ENCODE data around the gene TP53TG5. TPM values are rescaled to one million over a fixed set of nuclear protein-coding genes. Genes with fewer than 3 reads are reported as not detected.

TP53TG5 gene
- total RNA-seq, 1 experiment from 2014 or later: not detected

DNA sequence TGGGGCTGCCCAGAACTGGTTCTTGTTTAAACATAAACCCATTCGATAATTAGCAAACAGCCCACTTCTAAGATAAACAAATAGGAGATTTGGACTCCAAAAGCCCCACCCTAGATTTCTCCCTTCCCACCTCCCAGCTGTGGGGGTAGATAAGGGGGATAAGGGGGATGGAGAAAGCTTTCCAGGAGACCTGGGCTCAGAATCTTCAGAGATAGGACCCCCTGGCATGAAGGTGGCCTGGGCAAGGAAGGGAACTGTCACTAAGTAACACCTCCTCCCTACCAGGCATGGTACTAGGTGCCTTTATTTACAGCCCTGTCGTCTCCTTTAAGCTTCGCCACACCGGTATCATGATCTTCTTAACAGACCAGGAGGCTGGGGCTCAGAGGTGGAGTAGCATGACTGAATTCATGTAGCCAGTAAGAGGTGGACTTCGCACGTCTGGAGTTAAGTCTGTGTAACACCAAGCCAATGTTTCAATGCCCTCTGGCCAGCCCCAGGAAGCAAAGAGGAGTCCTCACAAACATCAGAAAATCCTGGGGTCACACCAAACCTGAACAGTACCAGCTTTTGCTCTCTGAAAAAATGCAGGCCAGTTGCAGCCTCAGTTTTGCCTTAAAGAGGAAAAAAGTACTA, 34.5 kb downstream of the TP53TG5 start:
- H3F3A ChIP-seq (ENCODE audit: low read length, unreplicated experiment): peaks cover 15% of the 10 kb centered on the region
- peak; percentile 0; the same call in 1 of the 2 replicates for ATAC-seq
- no peaks in the 10 kb centered on the region for H3K9me2 ChIP-seq (replicated peaks; ENCODE audit: low read length)
- peaks cover 86% of the 10 kb centered on the region for H3K4me1 ChIP-seq (ENCODE audit: insufficient read depth, low read length)
- H3K27ac ChIP-seq (ENCODE audit: low read length): peak overlapping the region; percentile 95
- DNase-seq: peak; percentile 71
- intact Hi-C loops (cut with micrococcal nuclease): loop anchor here (1.0 to 10.0 kb wide), 2 partner anchors 7 to 431 kb away; no protein-coding TSS in a partner anchor
- no peaks in the 10 kb centered on the region for H3K27me3 ChIP-seq (ENCODE audit: low read length)
- CTCF ChIA-PET: interaction anchor here (1.4 to 2.0 kb wide), 2 partner anchors 19 to 21 kb away, joined by 8 to 14 read pairs; partner anchors contain the start of gene SYS1
- no peak overlapping the region for H2AFZ ChIP-seq (ENCODE audit: low read length)
- peak overlapping the region; percentile 61 for H3K4me3 ChIP-seq (ENCODE audit: low read length)
- peaks cover 93% of the 10 kb centered on the region for H3K79me2 ChIP-seq (ENCODE audit: low read length)
- H3K4me2 ChIP-seq (ENCODE audit: low read length): peak overlapping the region; percentile 98
- POLR2A ChIA-PET (ENCODE audit: unreplicated experiment): interaction anchor here (0.7 to 1.0 kb wide), 4 partner anchors 14 to 590 kb away, joined by 3 to 4 read pairs (median 3); partner anchors contain the start of gene SYS1
- TF ChIP-seq CTCF (conservative IDR thresholded peaks at IDR 0.05; ENCODE audit: low read depth, low read length) (no peak), EZH2 (IDR thresholded peaks at IDR 0.05; ENCODE audit: low read length, unreplicated experiment) (no peak), EZH2phosphoT487 (IDR thresholded peaks at IDR 0.05; ENCODE audit: borderline replicate concordance, low read length) (no peak)
- peak overlapping the region; percentile 82 for H3K9ac ChIP-seq (ENCODE audit: low read length)
- TSS peak; percentile 1 for BruUV-seq (replicated peaks)
- H3K9me3 ChIP-seq (ENCODE audit: low read length): no peaks in the 10 kb centered on the region
- peaks cover 27% of the 10 kb centered on the region for H3K36me3 ChIP-seq (ENCODE audit: low read depth, low read length)
- peaks cover 43% of the 10 kb centered on the region for H4K20me1 ChIP-seq (ENCODE audit: low read length)

DNA sequence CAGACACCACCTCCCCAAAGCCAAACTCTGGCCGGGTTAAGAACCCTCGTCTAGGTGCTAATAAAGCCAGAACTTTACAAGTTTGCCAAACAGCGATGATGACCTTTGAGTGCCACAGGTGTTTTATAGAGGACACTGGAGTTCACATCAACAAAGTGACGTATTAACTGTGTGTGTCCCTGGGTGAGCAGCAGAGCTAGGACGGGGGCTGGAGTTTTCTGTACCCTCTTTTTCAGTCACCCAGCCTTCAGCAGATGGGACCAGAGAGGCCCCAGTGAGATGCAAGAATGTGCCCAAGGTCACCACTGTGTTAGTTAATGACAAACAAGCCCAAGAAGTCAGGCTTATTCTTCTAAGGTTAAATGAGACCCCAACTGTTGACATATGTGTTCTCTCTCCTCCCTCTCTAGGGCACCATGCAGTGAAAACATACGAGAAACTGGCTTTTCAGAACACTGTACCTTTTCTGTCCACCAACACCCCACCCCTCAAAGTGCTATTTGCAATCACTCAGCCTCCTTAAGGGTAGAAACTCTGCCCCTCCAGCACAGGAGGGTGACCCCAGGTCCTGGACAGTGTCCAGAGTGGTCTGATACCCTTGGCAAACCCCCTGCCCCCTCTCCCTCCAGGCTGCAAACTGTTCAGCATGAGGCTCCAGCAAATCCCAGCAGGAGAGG, 35.1 kb downstream of the TP53TG5 start:
- ChIA-PET POLR2A (ENCODE audit: unreplicated experiment) (no interaction called here), CTCF (interaction anchor here (1.4 kb wide), 1 partner anchor 20 kb away, joined by 8 read pairs; no protein-coding TSS in a partner anchor)
- peaks cover 89% of the 10 kb centered on the region for H3K4me1 ChIP-seq (ENCODE audit: insufficient read depth, low read length)
- TF ChIP-seq EZH2phosphoT487 (IDR thresholded peaks at IDR 0.05; ENCODE audit: borderline replicate concordance, low read length) (no peak), EZH2 (IDR thresholded peaks at IDR 0.05; ENCODE audit: low read length, unreplicated experiment) (no peak), CTCF (conservative IDR thresholded peaks at IDR 0.05; ENCODE audit: low read depth, low read length) (no peak)
- H3K27me3 ChIP-seq (ENCODE audit: low read length): no peaks in the 10 kb centered on the region
- H3K9me3 ChIP-seq (ENCODE audit: low read length): no peaks in the 10 kb centered on the region
- ATAC-seq (no peak), DNase-seq (no peak)
- H3K27ac ChIP-seq (ENCODE audit: low read length): peak overlapping the region; percentile 95
- H3K9ac ChIP-seq (ENCODE audit: low read length): peak overlapping the region; percentile 82
- BruUV-seq (replicated peaks): no TSS peak
- peaks cover 15% of the 10 kb centered on the region for H3F3A ChIP-seq (ENCODE audit: low read length, unreplicated experiment)
- H3K36me3 ChIP-seq (ENCODE audit: low read depth, low read length): peaks cover 28% of the 10 kb centered on the region
- peaks cover 97% of the 10 kb centered on the region for H3K79me2 ChIP-seq (ENCODE audit: low read length)
- peak overlapping the region; percentile 98 for H3K4me2 ChIP-seq (ENCODE audit: low read length)
- peaks cover 42% of the 10 kb centered on the region for H4K20me1 ChIP-seq (ENCODE audit: low read length)
- peak overlapping the region; percentile 61 for H3K4me3 ChIP-seq (ENCODE audit: low read length)
- no peak overlapping the region for H2AFZ ChIP-seq (ENCODE audit: low read length)
- intact Hi-C loops (cut with micrococcal nuclease): loop anchor here (10.0 kb wide), 1 partner anchor 432 kb away; no protein-coding TSS in a partner anchor
- H3K9me2 ChIP-seq (replicated peaks; ENCODE audit: low read length): no peaks in the 10 kb centered on the region
